Muscle layer of colon (tissue), 2 donors: ENCODE data around the gene PTPDC1.

Experiments
- H3K27ac ChIP-seq: one replicate; pipeline ENCODE4 v1.7.0; 2013; ENCODE audit warnings: low read depth, mild to moderate bottlenecking, low read length, moderate library complexity
- H3K27me3 ChIP-seq, 2 donors: one replicate each; pipeline ENCODE4 v1.7.0; 2013; ENCODE audit warnings: low read length in 2 of 2, mild to moderate bottlenecking in 2 of 2; ENCODE audit not compliant: insufficient read depth in 2 of 2, control insufficient read depth in 1 of 2
- H3K36me3 ChIP-seq: one replicate; pipeline ENCODE4 v1.7.0; 2013; ENCODE audit warnings: mild to moderate bottlenecking, low read length; ENCODE audit not compliant: insufficient read depth
- H3K4me1 ChIP-seq: one replicate; pipeline ENCODE4 v1.7.0; 2013; ENCODE audit warnings: mild to moderate bottlenecking, low read length; ENCODE audit not compliant: insufficient read depth
- H3K4me3 ChIP-seq, 2 donors: one replicate each; pipeline ENCODE4 v1.7.0; 2013; ENCODE audit warnings: low read length in 2 of 2, low read depth in 1 of 2, mild to moderate bottlenecking in 1 of 2, moderate library complexity in 1 of 2
- H3K9ac ChIP-seq: one replicate; pipeline ENCODE4 v1.7.0; 2013; ENCODE audit warnings: low read length
- H3K9me3 ChIP-seq: one replicate; pipeline ENCODE4 v1.7.0; 2013; ENCODE audit warnings: mild to moderate bottlenecking, low read length
- donor health status: abdominal sarcoma.
- donor health status: Adenocarcinoma of cecum.

The PTPDC1 gene

DNA sequence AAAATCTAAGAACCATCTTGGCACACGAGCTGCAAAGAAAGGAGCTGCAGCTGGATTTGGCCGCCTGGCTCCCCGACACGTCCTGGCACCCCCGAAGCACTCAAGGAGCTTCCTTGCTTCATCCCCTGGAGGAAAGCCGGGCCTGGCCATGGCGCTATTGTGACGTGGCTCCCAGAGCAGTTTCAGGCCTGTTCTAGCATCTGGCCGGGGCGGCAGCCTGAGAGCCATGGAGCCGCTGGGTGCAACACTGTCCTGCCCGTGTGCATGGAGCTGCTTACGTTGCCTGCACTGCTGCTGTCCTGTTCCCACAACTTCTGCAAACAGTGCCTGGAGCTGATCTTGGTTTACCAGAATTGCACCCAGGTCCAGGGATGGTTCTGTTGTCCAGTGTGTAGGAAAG is 63.5 kb downstream of the PTPDC1 start:
- no peak overlapping the region for H3K9ac ChIP-seq
- H3K27ac ChIP-seq = no peak overlapping the region
- no peaks in the 10 kb centered on the region for H3K36me3 ChIP-seq
- H3K4me1 ChIP-seq = peaks cover 5% of the 10 kb centered on the region
- H3K4me3 ChIP-seq = no peak overlapping the region
- no peaks in the 10 kb centered on the region for H3K27me3 ChIP-seq
- H3K9me3 ChIP-seq = no peaks in the 10 kb centered on the region

DNA sequence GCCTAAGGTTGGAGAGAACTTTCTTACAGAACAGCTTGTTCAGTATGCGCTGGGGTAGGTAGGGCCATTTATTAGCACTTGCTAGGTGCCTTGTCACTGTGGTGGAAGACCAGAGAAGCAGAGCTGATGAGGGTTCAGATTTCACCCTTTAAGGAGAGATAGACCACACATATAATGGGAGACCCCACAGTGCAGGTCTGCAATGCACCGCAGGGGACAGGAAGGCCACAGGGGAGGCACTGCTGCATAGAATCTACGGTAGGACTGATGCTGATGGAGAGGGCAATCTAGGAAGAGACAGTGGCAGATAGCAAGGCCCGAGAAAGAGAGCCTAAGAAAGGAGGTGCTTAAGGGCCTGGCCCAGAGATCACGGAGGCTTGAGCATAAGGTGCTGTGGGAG is 64.2 kb downstream of the PTPDC1 start:
- no peaks in the 10 kb centered on the region for H3K9me3 ChIP-seq
- no peaks in the 10 kb centered on the region for H3K36me3 ChIP-seq
- no peak overlapping the region for H3K4me3 ChIP-seq
- no peak overlapping the region for H3K27ac ChIP-seq
- H3K9ac ChIP-seq = no peak overlapping the region
- H3K27me3 ChIP-seq = no peaks in the 10 kb centered on the region
- peaks cover 5% of the 10 kb centered on the region for H3K4me1 ChIP-seq

DNA sequence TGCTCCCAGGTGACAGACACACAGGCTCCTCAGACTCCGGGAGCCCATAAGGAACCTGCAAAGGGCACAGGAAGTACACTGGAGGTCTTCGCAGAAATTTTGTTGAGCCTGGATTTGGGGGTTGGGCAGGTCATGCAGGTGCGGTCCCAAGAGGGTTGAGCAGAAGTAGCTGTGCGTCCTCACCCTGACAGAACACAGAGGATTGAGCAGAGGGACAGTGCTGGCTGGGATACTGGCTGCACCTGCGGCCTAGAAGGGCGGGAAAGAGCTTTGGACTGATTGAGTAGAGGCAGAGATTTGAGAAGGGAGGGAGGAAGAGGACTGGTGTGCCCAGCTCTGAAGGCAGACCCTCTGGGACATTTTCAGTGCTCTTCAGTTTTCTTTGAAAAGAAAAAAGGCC is 65.4 kb downstream of the PTPDC1 start:
- Histone ChIP-seq H3K4me1 (peaks cover 5% of the 10 kb centered on the region), H3K36me3 (no peaks in the 10 kb centered on the region), H3K4me3 (no peak overlapping the region), H3K27ac (no peak overlapping the region), H3K27me3 (no peaks in the 10 kb centered on the region), H3K9me3 (no peaks in the 10 kb centered on the region), H3K9ac (no peak overlapping the region)

DNA sequence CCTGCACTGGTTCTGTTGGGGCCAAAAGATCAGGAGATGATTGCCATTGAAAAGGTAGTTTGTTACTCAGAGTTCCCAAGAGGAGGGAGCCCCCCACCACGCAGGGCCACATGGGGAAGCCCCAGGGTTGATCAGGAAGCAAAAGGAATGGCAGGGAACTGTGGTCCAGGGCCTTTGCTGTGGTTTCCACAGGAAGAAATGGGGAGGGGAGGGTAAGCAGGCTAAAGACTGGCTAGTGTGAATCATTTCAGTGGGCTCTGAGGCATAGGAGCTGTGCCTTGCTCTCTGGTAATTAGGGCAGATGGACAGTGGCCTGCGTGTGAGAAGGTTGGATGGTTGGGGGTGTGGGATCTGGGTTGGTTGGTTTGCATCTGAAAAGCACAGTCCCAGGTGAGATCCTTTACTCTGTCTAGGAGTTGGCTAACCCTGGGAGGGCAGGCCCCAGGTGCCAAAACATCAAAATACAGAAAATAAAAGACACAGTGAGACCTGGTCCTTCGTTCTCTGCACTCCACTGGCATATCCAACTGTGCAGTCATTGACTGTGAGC is 66.1 kb downstream of the PTPDC1 start:
- no peak overlapping the region for H3K4me3 ChIP-seq
- no peak overlapping the region for H3K27ac ChIP-seq
- peaks cover 5% of the 10 kb centered on the region for H3K4me1 ChIP-seq
- no peaks in the 10 kb centered on the region for H3K36me3 ChIP-seq
- no peaks in the 10 kb centered on the region for H3K27me3 ChIP-seq
- H3K9ac ChIP-seq = no peak overlapping the region
- no peaks in the 10 kb centered on the region for H3K9me3 ChIP-seq

DNA sequence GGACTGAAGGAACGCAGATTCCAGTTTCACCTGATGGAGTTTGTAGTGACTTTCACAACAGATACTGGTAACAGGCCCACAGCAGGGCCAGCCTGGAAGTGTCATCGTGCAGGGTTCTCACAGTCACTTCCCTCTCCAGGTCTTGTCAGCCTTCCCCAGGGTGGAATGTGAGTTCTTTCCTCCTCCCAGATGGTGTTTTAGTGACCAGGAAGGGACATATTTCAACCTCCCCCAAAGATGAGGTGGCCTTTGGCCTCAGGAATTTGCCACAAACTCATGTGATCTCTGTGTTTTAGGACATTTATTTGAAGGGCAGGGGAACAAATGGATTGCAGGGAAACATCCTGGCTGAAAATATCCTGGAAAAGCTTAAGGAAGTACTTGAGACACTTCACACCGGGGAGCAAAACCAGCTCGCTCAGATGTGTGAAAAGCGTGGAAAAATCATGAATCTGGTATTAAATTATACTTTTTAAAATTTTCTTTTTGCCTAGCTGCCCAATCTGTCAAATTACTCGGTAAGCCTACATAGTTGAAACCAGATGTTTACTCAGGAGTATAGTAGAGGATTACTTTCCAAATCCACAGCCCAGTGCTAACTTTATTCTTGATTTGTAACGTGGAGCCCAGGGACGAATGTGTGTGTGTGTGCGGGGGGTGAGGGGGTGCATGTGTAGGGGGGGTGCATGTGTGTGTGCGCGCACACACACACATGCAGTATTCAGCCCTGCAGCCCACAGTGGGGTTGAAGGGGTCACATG is 66.8 kb downstream of the PTPDC1 start:
- Histone ChIP-seq H3K27me3 (no peaks in the 10 kb centered on the region), H3K4me3 (no peak overlapping the region), H3K9me3 (no peaks in the 10 kb centered on the region)

DNA sequence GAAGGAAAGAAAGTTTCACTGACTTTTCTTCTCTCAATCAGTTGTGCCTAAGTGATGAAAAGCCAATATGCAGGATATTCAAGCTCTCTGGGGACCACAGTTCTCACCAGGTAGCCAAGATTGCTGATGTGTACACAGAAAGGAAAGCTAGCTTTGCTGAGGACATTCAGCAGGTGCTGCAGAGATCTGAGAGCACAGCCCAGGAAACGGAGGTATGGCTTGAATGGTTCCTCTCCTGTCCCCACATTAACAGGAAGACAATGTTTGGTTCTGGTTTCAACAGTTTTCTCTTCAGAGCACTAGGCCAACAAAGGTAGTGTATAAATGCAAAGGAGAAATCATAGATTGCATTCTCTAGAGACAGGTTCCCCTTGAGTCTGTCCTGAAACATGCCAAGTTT is 69.6 kb downstream of the PTPDC1 start:
- Histone ChIP-seq H3K27ac (no peak overlapping the region), H3K27me3 (no peaks in the 10 kb centered on the region), H3K4me3 (no peak overlapping the region), H3K9me3 (no peaks in the 10 kb centered on the region), H3K9ac (no peak overlapping the region), H3K36me3 (no peaks in the 10 kb centered on the region), H3K4me1 (peaks cover 20% of the 10 kb centered on the region)

More for the DNA sequence above, 66.8 kb downstream of the PTPDC1 start:
- Histone ChIP-seq H3K36me3 (no peaks in the 10 kb centered on the region), H3K4me1 (peaks cover 6% of the 10 kb centered on the region), H3K27ac (no peak overlapping the region), H3K9ac (no peak overlapping the region)

DNA sequence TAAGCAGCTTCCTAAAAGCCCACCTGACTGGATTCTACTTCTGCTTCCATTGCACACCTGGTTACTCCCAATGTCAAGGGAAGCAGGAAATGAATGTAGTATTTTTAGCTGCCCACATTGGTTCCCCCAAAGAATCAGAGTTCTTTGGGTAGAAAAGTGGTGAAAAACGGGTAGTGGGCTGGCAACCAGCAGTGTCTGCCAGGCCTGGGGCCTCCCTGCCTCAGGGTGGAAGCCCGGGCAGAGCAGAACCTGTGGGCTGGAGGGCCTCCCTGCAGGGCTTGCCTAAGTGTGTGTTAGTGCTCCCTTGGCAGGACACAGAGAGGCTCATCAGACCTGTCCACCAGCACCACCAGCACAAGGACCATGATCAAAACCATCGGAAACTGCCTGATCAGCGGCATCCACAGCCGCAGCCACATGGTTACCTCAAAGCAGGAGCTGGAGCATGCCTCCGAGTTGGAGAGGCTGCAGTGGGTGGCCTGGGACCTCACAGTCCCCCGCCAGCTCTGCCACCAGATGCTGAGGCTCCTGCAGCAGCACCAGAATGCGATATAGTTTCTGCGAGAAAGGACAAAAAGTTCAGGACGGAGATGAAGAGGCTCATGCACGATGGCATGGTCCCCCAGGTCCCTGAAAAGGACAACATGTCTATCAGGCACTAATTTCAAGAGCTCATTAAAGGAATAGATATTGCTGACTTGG is 72.2 kb downstream of the PTPDC1 start:
- Histone ChIP-seq H3K4me3 (no peak overlapping the region), H3K27ac (peak overlapping the region; percentile 54), H3K4me1 (peaks cover 30% of the 10 kb centered on the region), H3K9me3 (no peaks in the 10 kb centered on the region), H3K27me3 (no peaks in the 10 kb centered on the region), H3K36me3 (no peaks in the 10 kb centered on the region), H3K9ac (no peak overlapping the region)

DNA sequence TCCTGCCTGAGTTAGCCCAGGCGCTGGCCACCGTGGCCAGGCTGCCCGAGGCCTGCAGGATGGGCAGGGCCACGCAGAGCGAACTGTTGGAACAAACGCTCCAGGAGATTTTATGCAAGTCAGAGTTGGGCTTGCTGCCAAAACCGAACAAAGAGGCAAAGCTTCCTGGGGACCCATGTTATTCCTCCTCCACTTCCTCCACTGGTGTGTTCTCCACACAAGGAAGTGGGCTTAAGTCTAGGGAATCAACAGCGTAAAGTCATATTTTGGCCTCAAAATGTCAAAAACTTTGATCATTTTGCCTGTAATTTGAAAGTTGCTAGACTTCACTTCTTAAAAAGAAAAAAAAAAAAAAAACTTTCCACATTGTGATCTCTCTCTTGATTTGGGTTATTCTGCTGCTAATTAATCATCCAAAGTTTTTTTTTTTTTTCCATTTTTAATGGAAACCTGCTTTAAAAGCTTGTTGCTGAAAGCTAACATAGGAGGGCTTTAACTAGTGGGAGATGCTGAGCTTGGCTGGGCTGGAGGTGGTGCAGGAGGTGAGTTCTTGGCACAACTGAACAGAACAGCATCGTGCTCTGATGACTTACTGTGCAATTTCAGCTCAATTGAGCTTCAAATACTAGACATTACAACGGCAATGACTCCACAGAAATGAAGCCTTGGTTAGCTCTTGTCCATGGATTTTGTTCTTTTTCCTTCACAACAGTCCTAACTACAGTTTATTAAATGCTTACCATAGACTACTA is 73.0 kb downstream of the PTPDC1 start:
- peaks cover 26% of the 10 kb centered on the region for H3K4me1 ChIP-seq
- H3K27me3 ChIP-seq = no peaks in the 10 kb centered on the region
- H3K4me3 ChIP-seq = no peak overlapping the region
- no peak overlapping the region for H3K9ac ChIP-seq
- H3K9me3 ChIP-seq = no peaks in the 10 kb centered on the region
- peak overlapping the region; percentile 54 for H3K27ac ChIP-seq
- H3K36me3 ChIP-seq = no peaks in the 10 kb centered on the region
